GM18507 (cell line): ENCODE data around the gene RFT1.

ENCODE experiments used
- DNase-seq: peaks from one replicate; pipeline ENCODE4 v3.0.0; 2011; ENCODE audit warnings: low read depth; ENCODE audit not compliant: insufficient read length; ENCODE audit errors: extremely low spot score
- FAIRE-seq: peaks from 2 replicates; lab custom pipeline; 2011; peaks lifted over from hg19 to GRCh38; lab: Jason Lieb, UNC

RFT1 gene

GRCh38 chr3:53103397-53104296, 26.6 kb downstream of the RFT1 start:
- FAIRE-seq, result no peak

GRCh38 chr3:53102601-53103147, 27.6 kb downstream of the RFT1 start:
- DNase-seq (peak; percentile 18), FAIRE-seq (peak; percentile 91)

More at GRCh38 chr3:53103397-53104296, 26.6 kb downstream of the RFT1 start:
- DNase-seq, result no peak

- no peak for DNase-seq
- no peak for FAIRE-seq
Observed at GRCh38 chr3:53101956-53102355, 28.3 kb downstream of the RFT1 start.

GRCh38 chr3:53100818-53101466, 29.3 kb downstream of the RFT1 start:
- DNase-seq, result no peak
- FAIRE-seq, result no peak

- no peak for FAIRE-seq
Observed at GRCh38 chr3:53097887-53098286, 32.3 kb downstream of the RFT1 start.

GRCh38 chr3:53092942-53093341, 37.3 kb downstream of the RFT1 start:
- FAIRE-seq, result no peak
- no peak for DNase-seq

More at GRCh38 chr3:53097887-53098286, 32.3 kb downstream of the RFT1 start:
- no peak for DNase-seq

GRCh38 chr3:53092216-53092615, 38.0 kb downstream of the RFT1 start:
- no peak for FAIRE-seq
- no peak for DNase-seq

- FAIRE-seq, result no peak
- no peak for DNase-seq
Observed at GRCh38 chr3:53091011-53091410, 39.2 kb downstream of the RFT1 start.

- DNase-seq, result no peak
- FAIRE-seq, result no peak
Observed at GRCh38 chr3:53089511-53089910, 40.7 kb downstream of the RFT1 start.

- FAIRE-seq (no peak), DNase-seq (no peak)
Observed at GRCh38 chr3:53085476-53085875, 44.8 kb downstream of the RFT1 start.

- FAIRE-seq, result no peak
- no peak for DNase-seq
Observed at GRCh38 chr3:53084310-53085001, 45.8 kb downstream of the RFT1 start.

GRCh38 chr3:53083949-53084309, 46.3 kb downstream of the RFT1 start:
- DNase-seq (no peak), FAIRE-seq (no peak)

- FAIRE-seq (no peak), DNase-seq (no peak)
Observed at GRCh38 chr3:53083521-53083920, 46.7 kb downstream of the RFT1 start.

GRCh38 chr3:53082736-53083135, 47.5 kb downstream of the RFT1 start:
- FAIRE-seq (no peak), DNase-seq (no peak)

GRCh38 chr3:53081318-53081717, 48.9 kb downstream of the RFT1 start:
- FAIRE-seq (no peak), DNase-seq (no peak)

GRCh38 chr3:53080612-53081205, 49.5 kb downstream of the RFT1 start:
- FAIRE-seq (no peak), DNase-seq (no peak)

- DNase-seq, result no peak
- no peak for FAIRE-seq
Observed at GRCh38 chr3:53079791-53080555, 50.3 kb downstream of the RFT1 start.

GRCh38 chr3:53079147-53079546, 51.1 kb downstream of the RFT1 start:
- DNase-seq (no peak), FAIRE-seq (no peak)

GRCh38 chr3:53078656-53079055, 51.6 kb downstream of the RFT1 start:
- FAIRE-seq, result no peak

More at GRCh38 chr3:53078656-53079055, 51.6 kb downstream of the RFT1 start:
- no peak for DNase-seq
